Measurements from ENCODE around the gene JSRP1.
A peak's percentile ranks its signal among the peaks of the same experiment; 100 is the strongest.

Gene JSRP1

GRCh38 chr19:2255982-2256685 is at the start of gene JSRP1:
Gene JSRP1 (minus strand): TSS chr19:2256417. CDS start chr19:2255314, 1,103 bp downstream.
- H3K36me3 ChIP-seq (ENCODE audit: control insufficient read depth, low read length) = peaks cover 7% of the 10 kb centered on the region
- peaks cover 22% of the 10 kb centered on the region for H3F3A ChIP-seq (ENCODE audit: control insufficient read depth, insufficient read depth)
- no peak for TF ChIP-seq EZH2phosphoT487 (IDR thresholded peaks at IDR 0.05; ENCODE audit: borderline replicate concordance, low read length)
- TF ChIP-seq CTCF (IDR thresholded peaks at IDR 0.05; ENCODE audit: low read depth, low read length, poor library complexity, severe bottlenecking) = no peak
- H3K9me3 ChIP-seq (ENCODE audit: control insufficient read depth, insufficient read depth, low read length) = no peaks in the 10 kb centered on the region
- no peaks in the 10 kb centered on the region for H4K20me1 ChIP-seq (ENCODE audit: control insufficient read depth, insufficient read depth, low read depth, low read length)
- peak within 1 kb of the TSS; percentile 60 for H3K4me2 ChIP-seq (ENCODE audit: low read length)
- H3K27ac ChIP-seq (ENCODE audit: low read depth, low read length) = peak within 1 kb of the TSS; percentile 96
- peaks cover 4% of the 10 kb centered on the region for H3K79me2 ChIP-seq (ENCODE audit: control insufficient read depth, low read length)
- H3K9me2 ChIP-seq (replicated peaks; ENCODE audit: control insufficient read depth, low read length) = no peaks in the 10 kb centered on the region
- peaks cover 79% of the 10 kb centered on the region for H3K4me1 ChIP-seq (ENCODE audit: control insufficient read depth, low read length)
- no peaks in the 10 kb centered on the region for H3K27me3 ChIP-seq (ENCODE audit: control insufficient read depth, low read length)
- peak within 1 kb of the TSS; percentile 69 for H3K4me3 ChIP-seq (ENCODE audit: low read length)

GRCh38 chr19:2305452-2306280 is 49.4 kb upstream of the JSRP1 start:
- Histone ChIP-seq H3K4me3 (ENCODE audit: low read length) (no peak overlapping the region), H3K4me2 (ENCODE audit: low read length) (no peak overlapping the region), H3K36me3 (ENCODE audit: control insufficient read depth, low read length) (no peaks in the 10 kb centered on the region), H3F3A (ENCODE audit: control insufficient read depth, insufficient read depth) (peaks cover 3% of the 10 kb centered on the region; the same call in 1 of the 2 replicates), H4K20me1 (ENCODE audit: control insufficient read depth, insufficient read depth, low read depth, low read length) (no peaks in the 10 kb centered on the region), H3K79me2 (ENCODE audit: control insufficient read depth, low read length) (no peaks in the 10 kb centered on the region), H3K4me1 (ENCODE audit: control insufficient read depth, low read length) (peaks cover 39% of the 10 kb centered on the region), H3K9me2 (replicated peaks; ENCODE audit: control insufficient read depth, low read length) (no peaks in the 10 kb centered on the region), H3K27me3 (ENCODE audit: control insufficient read depth, low read length) (peaks cover 55% of the 10 kb centered on the region), H3K27ac (ENCODE audit: low read depth, low read length) (no peak overlapping the region), H3K9me3 (ENCODE audit: control insufficient read depth, insufficient read depth, low read length) (no peaks in the 10 kb centered on the region)
- TF ChIP-seq CTCF (IDR thresholded peaks at IDR 0.05; ENCODE audit: low read depth, low read length, poor library complexity, severe bottlenecking) = no peak
- no peak for TF ChIP-seq EZH2phosphoT487 (IDR thresholded peaks at IDR 0.05; ENCODE audit: borderline replicate concordance, low read length)

- H3K27me3 ChIP-seq (ENCODE audit: control insufficient read depth, low read length) = peaks cover 38% of the 10 kb centered on the region
These were observed 47.1 kb upstream of the JSRP1 start for GRCh38 chr19:2303211-2303798.

More at GRCh38 chr19:2303211-2303798, 47.1 kb upstream of the JSRP1 start:
- no peaks in the 10 kb centered on the region for H3K36me3 ChIP-seq (ENCODE audit: control insufficient read depth, low read length)
- peaks cover 56% of the 10 kb centered on the region for H3K4me1 ChIP-seq (ENCODE audit: control insufficient read depth, low read length)
- H3K4me2 ChIP-seq (ENCODE audit: low read length) = peak overlapping the region; percentile 52
- no peaks in the 10 kb centered on the region for H3K9me3 ChIP-seq (ENCODE audit: control insufficient read depth, insufficient read depth, low read length)
- peaks cover 3% of the 10 kb centered on the region; the same call in 1 of the 2 replicates for H3K79me2 ChIP-seq (ENCODE audit: control insufficient read depth, low read length)
- H3K4me3 ChIP-seq (ENCODE audit: low read length) = peak overlapping the region; percentile 22
- no peaks in the 10 kb centered on the region for H4K20me1 ChIP-seq (ENCODE audit: control insufficient read depth, insufficient read depth, low read depth, low read length)
- no peaks in the 10 kb centered on the region for H3K9me2 ChIP-seq (replicated peaks; ENCODE audit: control insufficient read depth, low read length)
- peaks cover 8% of the 10 kb centered on the region for H3F3A ChIP-seq (ENCODE audit: control insufficient read depth, insufficient read depth)
- no peak for TF ChIP-seq EZH2phosphoT487 (IDR thresholded peaks at IDR 0.05; ENCODE audit: borderline replicate concordance, low read length)
- no peak for TF ChIP-seq CTCF (IDR thresholded peaks at IDR 0.05; ENCODE audit: low read depth, low read length, poor library complexity, severe bottlenecking)
- H3K27ac ChIP-seq (ENCODE audit: low read depth, low read length) = no peak overlapping the region
